HG03342 (cell line): Measurements from ENCODE around the gene CLDN1.
"Not testable (repeated sequence)": the region's sequence is repeated elsewhere in the genome, so short reads cannot be mapped to it uniquely, and the experiment has no call there.

Experiments used
- ATAC-seq: cut with Tn5 transposase; IDR thresholded peaks from one replicate; pipeline ENCODE4 v1.9.1; 2021; ENCODE audit warnings: mild to moderate bottlenecking, moderate library complexity; ENCODE audit not compliant: unreplicated experiment

CLDN1 gene

DNA sequence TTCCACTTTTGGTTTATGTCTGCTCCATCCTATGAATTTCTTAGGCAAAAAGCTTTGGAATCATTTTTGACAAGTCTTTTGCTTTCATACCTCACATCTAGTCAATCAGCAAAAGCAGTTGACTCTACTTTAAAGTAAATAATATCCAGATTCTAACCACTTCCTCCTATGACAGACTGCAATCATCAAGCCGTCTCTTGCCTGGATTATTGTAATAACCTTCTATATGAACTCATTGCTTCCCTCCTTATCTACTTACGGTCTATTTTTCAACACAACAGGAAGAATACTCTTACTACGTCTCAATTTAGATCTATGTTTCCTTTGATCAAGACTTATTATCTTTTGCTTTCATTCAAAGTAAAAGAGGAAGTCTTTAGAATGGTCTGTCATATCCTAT lies 20.7 kb downstream of the CLDN1 start:
- ATAC-seq: no peak

DNA sequence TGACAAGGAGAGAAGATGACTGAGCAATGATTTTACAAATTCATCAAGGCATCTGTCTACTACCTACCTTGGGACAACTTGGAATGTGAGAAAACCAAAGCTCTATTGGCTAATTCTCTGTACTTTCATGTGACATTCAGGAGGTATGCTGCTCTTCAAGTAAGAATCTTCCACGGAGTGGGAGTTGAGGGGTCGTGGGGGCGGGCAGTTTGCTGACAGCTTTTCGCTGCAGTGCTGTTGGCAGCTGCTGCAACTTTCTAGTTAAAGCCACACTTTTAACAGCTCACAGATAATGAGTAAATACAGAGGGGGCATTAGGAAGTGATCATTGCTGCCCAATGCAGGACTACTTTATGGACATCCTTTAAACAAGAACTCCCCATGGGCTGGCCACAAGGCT lies 22.3 kb downstream of the CLDN1 start:
- no peak for ATAC-seq

DNA sequence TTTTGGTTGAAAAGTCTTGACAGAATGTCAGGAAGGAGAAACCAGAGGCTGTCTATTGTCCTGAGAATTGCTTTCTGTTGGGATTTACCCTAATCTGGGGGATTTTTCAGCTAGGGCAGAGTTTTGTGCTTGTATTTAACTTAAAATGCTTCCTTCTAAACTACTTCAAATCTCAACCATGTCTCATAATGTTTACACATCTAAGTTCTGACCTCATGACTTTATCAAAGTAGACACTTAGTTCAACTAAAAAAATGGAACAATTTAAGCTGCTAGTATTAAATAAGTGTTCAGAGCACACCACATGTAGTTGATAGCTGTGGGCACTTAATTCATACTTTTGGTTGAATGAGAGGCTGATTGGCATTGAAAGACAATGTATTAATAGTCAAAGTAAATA lies 28.2 kb downstream of the CLDN1 start:
- ATAC-seq: no peak

DNA sequence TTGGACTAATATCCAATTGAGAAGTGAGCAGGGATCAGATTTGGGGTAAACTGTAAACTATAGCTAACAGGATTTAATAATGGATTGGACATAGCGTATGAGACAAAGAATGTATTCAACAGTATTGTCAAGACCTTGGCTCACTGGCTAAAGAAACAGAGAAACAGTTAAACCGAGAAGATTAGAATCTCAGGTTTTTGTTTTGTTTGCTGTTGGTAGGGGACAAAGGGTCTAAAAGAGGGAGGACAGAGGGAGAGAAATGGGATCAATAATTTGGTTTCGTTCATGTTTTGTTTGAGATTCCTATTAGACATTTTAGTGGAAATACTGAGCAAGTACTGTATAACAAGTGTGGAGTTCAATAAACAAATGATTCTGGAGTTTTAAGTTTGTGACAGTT lies 28.6 kb downstream of the CLDN1 start:
- ATAC-seq: no peak

DNA sequence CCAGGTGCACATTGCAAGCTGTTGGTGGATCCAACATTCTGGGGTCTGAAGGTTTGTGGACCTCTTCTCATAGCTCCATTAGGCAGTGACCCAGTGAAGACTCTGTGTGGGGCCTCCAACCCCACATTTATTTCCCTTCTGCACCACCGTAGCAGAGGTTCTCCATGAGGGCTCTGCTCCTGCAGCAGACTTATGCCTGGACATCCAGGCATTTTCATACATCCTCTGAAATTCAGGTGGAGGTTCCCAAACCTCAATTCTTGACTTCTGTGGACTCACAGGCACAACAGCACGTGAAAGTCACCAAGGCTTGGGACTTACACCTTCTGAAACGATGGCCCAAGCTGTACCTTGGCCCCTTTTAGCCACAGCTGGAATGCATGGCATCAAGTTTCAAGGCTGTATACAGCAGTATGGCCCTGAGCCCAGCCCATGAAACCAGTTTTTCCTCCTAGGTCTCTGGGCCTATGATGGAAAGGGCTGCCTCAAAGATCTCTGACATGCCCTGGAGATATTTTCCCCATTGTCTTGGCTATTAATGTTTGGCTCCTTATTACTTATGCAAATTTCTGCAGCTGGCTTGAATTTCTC lies 30.2 kb downstream of the CLDN1 start:
- ATAC-seq: no peak

DNA sequence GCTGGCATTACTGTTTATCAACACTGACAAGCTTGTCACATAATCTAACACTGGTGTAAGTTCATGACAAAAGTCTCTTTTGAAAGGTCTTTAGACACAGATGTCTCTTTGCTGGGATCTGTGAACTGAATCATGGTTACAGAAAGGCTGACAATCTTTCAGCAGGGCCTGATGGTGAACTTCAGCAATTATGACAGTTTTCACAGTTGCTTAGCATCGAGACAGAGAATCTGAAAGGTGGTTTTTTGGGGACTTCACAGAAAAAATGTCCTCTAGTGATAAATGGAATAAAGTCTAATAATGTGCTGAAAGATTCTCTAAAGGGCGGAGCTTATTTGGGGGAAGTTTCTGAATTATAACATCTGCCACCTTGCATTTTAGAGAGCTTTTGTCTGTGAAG lies 32.3 kb downstream of the CLDN1 start:
- ATAC-seq: no peak

DNA sequence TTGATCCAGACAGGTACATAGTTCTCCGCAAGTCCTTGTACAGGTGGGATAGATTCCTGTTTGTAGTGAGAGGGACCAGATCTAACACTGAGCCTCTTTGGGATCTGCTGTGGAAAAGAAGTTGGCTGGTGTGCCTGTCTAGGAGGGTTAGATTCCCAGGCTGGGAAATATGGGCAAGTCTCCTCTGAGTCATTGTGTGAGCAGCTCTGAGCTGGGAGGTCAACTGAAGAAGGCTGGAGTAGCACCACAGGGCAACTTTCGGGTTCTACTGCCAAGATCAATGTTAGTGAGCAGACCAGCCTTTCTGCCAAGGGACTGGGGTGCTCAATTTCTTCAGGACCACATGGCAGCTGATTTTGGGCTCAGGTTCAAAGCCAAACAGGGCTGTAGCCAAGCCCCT lies 33.4 kb downstream of the CLDN1 start:
- ATAC-seq: no peak

DNA sequence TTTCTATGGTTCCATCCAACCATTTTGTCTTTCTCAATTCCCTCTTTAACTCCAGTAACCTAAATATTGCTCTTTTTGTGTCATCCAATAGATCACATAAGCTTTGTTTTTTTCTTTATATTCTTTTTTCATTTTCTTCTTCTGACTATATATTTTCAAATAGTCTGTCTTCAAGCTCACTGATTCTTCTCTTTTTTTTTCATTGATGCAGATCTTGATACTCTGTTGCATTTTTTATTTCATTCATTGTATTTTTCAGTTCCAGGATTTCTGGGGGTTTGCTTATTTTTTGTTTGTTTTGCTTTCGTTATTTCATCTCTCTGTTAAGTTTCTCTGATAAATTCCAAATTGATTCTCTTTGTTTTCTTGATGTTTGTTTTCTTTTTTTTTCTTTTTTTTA lies 36.2 kb downstream of the CLDN1 start:
- no peak for ATAC-seq

DNA sequence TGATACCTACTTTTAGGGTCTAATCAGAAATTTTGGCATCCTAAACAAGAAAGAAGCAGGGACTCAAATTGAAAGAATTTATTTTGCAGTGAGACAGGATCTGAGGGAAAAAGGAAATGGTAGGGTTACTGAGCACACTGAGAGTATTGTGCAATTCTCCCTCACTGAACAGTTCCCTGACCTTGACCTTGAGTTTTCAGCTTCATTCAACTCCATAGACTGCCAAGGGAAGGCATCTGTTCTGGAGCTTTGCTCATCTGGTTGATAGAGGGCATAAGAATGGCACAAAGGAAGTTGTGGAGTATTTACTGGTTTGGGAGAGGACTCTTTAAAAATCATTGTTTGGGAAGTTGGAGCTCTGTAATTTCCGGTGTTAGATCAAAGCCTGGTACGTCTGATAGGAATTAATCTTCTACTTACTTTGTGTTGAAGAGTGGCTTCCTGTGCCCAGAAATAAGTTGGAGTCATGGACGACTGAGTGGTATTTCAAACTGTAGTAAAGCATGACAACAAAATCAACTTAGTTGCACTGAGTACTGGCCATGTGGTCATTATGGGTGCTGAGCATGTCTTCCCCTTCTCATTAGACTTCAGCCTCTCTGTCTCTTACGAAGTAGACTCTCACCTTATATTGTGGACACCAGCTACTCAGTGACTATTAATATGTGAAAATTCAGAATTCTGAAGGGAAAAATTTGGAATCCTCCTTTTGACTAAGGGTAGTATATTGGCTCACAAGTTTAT lies 40.8 kb downstream of the CLDN1 start:
- ATAC-seq: no peak

DNA sequence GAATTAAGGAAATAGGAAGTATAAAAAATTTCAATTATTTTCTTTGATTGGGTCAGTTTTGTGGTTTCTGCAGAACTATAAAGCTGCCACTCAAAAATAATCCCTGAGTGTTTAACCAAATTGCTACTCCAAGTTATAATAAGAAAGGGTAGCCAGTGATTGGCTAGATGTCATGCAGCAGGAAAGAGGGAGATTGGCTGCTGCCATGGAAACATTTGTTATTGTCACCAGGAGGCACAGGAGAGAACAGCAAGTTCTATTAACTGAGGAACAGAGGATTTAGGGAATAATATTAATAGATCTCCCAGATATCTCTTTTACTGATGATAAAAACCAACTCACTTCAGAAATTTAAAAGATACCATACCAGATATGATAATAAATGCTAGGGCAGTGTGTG lies 42.6 kb downstream of the CLDN1 start:
- no peak for ATAC-seq

DNA sequence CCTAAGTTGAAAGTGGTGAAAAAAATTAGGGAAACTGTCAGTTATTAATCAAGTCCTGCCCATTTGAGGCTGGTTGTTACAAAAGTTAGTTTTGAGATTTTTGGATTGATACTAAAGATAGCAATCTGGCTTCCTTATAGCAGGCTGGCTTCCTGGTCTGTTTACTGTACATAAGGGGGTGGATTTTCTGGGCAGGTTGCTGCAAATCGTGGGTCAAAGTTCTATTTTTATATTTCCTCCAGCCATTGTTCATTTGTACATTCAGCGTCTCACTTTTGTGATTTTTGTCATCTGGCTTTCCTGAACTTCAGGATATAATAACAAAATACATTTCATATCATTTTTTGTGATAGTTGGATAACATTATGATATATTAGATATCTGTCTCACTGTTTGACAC lies 49.5 kb downstream of the CLDN1 start:
- ATAC-seq: no peak

DNA sequence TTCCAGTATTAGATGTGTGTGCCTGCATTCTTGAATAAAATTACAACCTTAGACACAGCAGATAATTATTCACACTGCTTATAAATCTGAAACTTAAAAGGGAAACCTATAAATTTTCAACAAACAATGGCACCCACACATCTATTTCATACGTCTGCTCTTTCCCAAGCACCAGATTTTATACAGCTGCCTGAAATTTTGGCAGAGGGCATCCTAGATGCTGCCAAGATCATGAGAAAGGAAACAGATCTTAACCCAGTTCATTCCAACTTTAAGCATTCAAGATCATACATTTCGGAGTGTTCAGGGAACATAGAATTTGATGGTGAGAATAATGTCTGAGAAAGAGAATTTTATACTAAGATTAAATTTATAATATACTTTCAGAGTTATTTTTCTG lies 53.1 kb downstream of the CLDN1 start:
- ATAC-seq: no peak

DNA sequence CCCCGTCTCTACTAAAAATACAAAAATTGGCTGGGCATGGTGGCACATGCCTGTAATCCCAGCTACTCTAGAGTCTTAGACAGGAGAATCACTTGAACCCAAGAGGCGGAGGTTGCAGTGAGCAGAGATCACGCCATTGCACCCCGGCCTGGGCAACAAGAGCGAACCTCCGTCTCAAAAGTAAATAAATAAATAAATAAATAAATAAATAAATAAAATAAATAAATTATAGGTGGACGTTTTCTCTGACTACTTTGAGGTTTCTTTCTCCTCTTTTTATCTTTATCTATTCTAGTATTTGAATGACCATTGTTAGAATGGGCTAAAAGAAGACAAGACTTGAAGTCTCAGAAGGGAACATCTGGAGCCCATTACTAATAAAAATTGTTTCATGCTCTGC lies 54.8 kb downstream of the CLDN1 start:
- not testable (repeated sequence) for ATAC-seq

DNA sequence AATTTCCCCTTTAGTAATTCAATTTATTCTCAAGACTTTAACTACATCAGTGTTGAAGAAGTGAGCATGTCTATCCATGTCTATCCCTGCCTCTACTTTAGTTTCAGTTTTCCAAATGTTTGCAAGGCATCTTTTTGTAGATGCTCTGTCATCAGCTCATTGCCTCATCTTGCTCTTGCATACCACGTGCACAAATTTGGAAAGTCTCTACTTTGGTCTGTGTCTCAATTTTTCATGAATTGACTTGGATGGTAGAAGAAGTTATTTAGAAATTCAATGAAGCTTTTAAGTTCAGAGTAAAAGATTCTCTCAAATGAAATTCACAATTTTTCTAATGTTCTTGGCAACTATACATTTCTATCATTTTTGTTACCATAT lies 55.3 kb downstream of the CLDN1 start:
- no peak for ATAC-seq

DNA sequence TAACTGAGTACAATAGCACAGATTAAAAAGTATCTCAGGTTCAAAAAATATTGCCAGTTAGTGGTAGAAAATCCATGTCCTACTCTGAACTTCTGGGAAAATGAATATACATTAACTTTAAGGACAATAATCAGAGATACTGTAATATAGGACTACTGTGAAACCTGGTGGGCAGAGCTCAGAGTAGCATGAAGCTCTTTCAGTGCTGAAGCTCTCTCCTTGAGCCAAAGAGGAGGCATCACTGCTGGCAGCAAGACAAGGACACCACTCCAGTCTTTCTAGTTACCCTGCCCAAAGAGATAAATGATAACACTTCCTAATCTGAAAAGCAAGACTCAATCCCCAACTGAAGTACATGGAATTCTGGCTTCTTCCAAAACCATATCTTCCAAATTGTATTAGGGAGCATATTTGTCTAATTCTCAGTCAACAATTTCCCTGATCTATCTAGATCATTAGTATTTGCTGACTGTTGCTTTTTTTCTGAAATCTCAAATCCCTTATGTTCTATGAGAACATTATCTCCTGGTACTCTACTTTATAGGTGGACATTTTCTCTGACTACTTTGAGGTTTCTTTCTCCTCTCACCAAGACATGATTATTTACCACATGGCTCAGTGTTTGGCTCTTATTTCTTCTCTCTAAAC lies 55.9 kb downstream of the CLDN1 start:
- ATAC-seq: no peak

DNA sequence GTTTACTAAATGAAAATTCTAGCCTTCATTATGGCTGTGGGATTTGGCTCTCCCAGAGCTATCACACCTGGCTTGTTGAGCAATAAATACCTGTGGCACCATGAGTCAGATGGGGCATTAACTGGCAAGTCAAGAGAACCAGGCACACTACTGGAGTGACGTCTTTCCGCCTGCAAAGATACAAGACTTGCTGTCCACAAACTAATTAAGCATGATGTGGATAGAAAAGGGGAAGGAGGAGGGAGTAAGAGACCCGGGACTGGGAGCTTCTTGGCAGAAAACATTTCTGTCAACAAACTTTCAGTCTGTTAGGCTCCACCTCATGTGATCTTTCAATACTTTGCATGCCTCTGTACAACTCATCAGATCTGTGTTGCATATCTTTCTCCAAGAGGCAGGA lies 56.5 kb downstream of the CLDN1 start:
- ATAC-seq: no peak

DNA sequence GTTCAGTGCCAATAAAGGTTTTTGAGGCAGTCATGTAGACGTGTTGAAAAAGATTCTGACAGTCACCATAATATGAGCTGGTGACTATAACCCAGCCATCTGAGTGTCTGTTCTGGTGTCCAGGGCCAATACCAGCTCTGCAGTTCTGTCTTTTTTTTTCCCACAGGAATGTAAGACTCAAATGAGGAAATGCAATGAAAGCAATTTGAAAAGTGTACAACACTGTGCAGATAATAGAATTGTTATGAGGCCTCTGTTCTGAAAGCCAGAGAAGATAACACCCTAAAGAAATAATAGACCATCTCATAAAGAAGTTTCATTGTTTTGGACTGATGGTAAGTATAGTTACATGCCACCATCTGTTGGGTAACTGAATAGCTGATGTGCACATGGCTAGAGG lies 57.1 kb downstream of the CLDN1 start:
- ATAC-seq: no peak

DNA sequence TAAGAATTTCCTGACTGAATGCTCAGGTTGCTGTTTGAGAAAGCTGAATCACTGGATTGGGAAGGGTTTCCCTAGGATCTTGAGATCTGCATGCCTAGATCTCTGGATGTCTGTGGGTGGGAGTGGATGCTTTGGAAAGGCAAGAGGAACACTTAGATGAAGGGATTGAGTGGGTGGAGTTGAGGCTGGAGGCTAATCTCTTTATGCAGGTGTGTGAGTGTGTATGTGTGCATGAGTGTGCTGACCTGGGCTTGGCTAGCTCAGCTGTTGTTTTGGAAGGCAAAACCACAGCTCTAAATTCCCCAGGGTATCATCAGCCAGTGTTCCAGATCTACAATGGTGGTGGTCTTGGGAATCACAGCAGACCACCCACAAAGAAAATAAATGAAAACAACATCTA lies 60.5 kb downstream of the CLDN1 start:
- ATAC-seq: no peak

DNA sequence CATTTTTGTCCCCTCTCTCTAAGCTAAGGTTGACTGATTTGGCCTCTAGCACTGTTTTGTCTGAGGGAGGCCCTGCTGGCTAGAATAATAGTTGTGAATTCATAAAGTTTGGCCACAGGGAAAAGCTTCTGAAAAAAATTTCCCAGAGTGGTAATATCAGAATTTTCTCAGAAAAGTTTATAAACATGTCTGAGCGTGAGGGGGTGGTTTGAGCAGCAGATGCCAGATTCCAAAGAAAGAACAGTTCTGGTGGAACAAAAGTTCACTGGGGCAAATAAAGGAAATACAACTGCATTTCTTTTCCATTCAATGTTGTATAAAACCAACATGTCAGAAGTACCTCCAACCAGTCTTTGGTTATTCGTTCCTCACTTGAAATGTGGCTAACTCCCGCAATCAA lies 61.2 kb downstream of the CLDN1 start:
- ATAC-seq: no peak

DNA sequence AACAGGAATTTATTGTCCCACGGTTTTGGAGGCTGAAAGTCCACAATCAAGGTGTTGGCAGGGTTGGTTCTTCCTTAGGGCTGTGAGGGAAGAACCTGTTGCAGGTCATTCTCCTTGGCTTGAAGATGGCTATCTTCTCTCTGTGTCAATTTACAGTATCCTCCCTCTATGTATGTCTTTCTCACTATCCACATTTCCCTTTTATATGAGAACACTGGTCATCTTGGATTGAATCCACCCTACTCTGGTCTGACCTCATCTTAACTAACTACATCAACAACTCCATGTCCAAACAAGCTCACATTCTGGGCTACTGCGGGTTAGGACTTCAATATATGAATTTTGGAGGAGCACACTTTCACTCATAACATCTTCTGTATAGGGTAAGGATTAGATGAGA lies 61.9 kb downstream of the CLDN1 start:
- no peak for ATAC-seq

DNA sequence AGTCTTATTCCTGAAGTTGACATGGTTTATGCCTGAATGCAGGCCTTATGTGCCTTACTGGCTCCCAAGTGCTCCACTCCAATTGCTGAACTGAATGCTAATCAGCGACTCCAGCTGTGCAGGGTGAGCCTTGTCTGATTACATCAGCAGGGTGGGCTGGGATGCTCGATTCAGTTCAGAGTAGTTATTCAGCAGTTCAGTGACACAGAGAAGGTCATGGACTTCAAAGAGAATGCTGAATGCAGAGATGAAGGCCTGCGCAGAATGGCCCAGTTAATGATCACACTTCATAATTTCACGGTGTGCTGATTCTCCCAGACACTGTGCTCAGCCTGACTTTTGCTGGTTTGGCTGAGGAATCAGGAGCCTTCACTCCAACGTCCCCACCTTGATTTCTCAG lies 63.6 kb downstream of the CLDN1 start:
- no peak for ATAC-seq
